ENCODE data around the gene RBPJL. TPM values are rescaled to one million over a fixed set of nuclear protein-coding genes. Genes with fewer than 3 reads are reported as not detected.

RBPJL gene
- total and polyA plus RNA-seq, 2 of the 13 experiments (the other 11 are each of a cell fraction or from before 2014, with no cell fraction given), result not detected

Other genes starting within 250 kb of the RBPJL start
- gene KCNS1, start 205.7 kb upstream of the RBPJL start, total RNA-seq (2016; rRNA removed; fragmentation: Illumina TruSeq; extraction: Trizol), result not detected in 2 replicates
- gene KCNS1, start 205.7 kb upstream of the RBPJL start, polyA plus RNA-seq (2011; rRNA removed), result 0.03 TPM in 1 of 2 replicates, not detected in the other
- not detected in 2 replicates for gene WFDC5, start 191.7 kb upstream of the RBPJL start, total RNA-seq (2016; rRNA removed; fragmentation: Illumina TruSeq; extraction: Trizol)
- gene WFDC5, start 191.7 kb upstream of the RBPJL start, polyA plus RNA-seq (2011; rRNA removed), result not detected in 2 replicates
- gene WFDC12, start 182.4 kb upstream of the RBPJL start, total RNA-seq (2016; rRNA removed; fragmentation: Illumina TruSeq; extraction: Trizol), result not detected in 2 replicates
- not detected in 2 replicates for gene WFDC12, start 182.4 kb upstream of the RBPJL start, polyA plus RNA-seq (2011; rRNA removed)
- gene PI3, start 131.9 kb upstream of the RBPJL start, total RNA-seq (2016; rRNA removed; fragmentation: Illumina TruSeq; extraction: Trizol), result 0.22 TPM in 1 of 2 replicates, not detected in the other
- not detected in 2 replicates for gene PI3, start 131.9 kb upstream of the RBPJL start, polyA plus RNA-seq (2011; rRNA removed)
- not detected in 2 replicates for gene SEMG1, start 99.8 kb upstream of the RBPJL start, total RNA-seq (2016; rRNA removed; fragmentation: Illumina TruSeq; extraction: Trizol)
- not detected in 2 replicates for gene SEMG1, start 99.8 kb upstream of the RBPJL start, polyA plus RNA-seq (2011; rRNA removed)
- gene SEMG2, start 85.5 kb upstream of the RBPJL start, total RNA-seq (2016; rRNA removed; fragmentation: Illumina TruSeq; extraction: Trizol), result not detected in 2 replicates
- not detected in 2 replicates for gene SEMG2, start 85.5 kb upstream of the RBPJL start, polyA plus RNA-seq (2011; rRNA removed)
- gene SLPI, start 52.3 kb upstream of the RBPJL start, total RNA-seq (2016; rRNA removed; fragmentation: Illumina TruSeq; extraction: Trizol), result not detected in 2 replicates
- gene SLPI, start 52.3 kb upstream of the RBPJL start, polyA plus RNA-seq (2011; rRNA removed), result 0.13 TPM in 1 of 2 replicates, not detected in the other
- not detected in 2 replicates for gene MATN4, start 1.5 kb downstream of the RBPJL start, total RNA-seq (2016; rRNA removed; fragmentation: Illumina TruSeq; extraction: Trizol)
- 0.04 TPM in 1 of 2 replicates, not detected in the other for gene MATN4, start 1.5 kb downstream of the RBPJL start, polyA plus RNA-seq (2011; rRNA removed)
- 36.0 and 65.1 TPM in 2 replicates for gene SDC4, start 41.6 kb downstream of the RBPJL start, total RNA-seq (2016; rRNA removed; fragmentation: Illumina TruSeq; extraction: Trizol)
- 49.0 and 67.2 TPM in 2 replicates for gene SDC4, start 41.6 kb downstream of the RBPJL start, polyA plus RNA-seq (2011; rRNA removed)
- 22.0 and 38.3 TPM in 2 replicates for gene SYS1, start 56.3 kb downstream of the RBPJL start, total RNA-seq (2016; rRNA removed; fragmentation: Illumina TruSeq; extraction: Trizol)
- gene SYS1, start 56.3 kb downstream of the RBPJL start, polyA plus RNA-seq (2011; rRNA removed), result 65.6 and 75.9 TPM in 2 replicates
- not detected in 2 replicates for gene TP53TG5, start 71.5 kb downstream of the RBPJL start, total RNA-seq (2016; rRNA removed; fragmentation: Illumina TruSeq; extraction: Trizol)
- 0.11 TPM in 1 of 2 replicates, not detected in the other for gene TP53TG5, start 71.5 kb downstream of the RBPJL start, polyA plus RNA-seq (2011; rRNA removed)
- gene DBNDD2, start 101.4 kb downstream of the RBPJL start, total RNA-seq (2016; rRNA removed; fragmentation: Illumina TruSeq; extraction: Trizol), result 16.7 and 19.6 TPM in 2 replicates
- 47.6 and 50.4 TPM in 2 replicates for gene DBNDD2, start 101.4 kb downstream of the RBPJL start, polyA plus RNA-seq (2011; rRNA removed)
- 26.4 and 65.9 TPM in 2 replicates for gene PIGT, start 109.3 kb downstream of the RBPJL start, total RNA-seq (2016; rRNA removed; fragmentation: Illumina TruSeq; extraction: Trizol)
- gene PIGT, start 109.3 kb downstream of the RBPJL start, polyA plus RNA-seq (2011; rRNA removed), result 74.1 and 85.7 TPM in 2 replicates
- not detected in 2 replicates for gene WFDC2, start 162.9 kb downstream of the RBPJL start, total RNA-seq (2016; rRNA removed; fragmentation: Illumina TruSeq; extraction: Trizol)
- gene WFDC2, start 162.9 kb downstream of the RBPJL start, polyA plus RNA-seq (2011; rRNA removed), result 0.13 and 0.33 TPM in 2 replicates
- gene SPINT3, start 208.8 kb downstream of the RBPJL start, total RNA-seq (2016; rRNA removed; fragmentation: Illumina TruSeq; extraction: Trizol), result not detected in 2 replicates
- gene SPINT3, start 208.8 kb downstream of the RBPJL start, polyA plus RNA-seq (2011; rRNA removed), result not detected in 2 replicates
- not detected in 2 replicates for gene WFDC6, start 232.6 kb downstream of the RBPJL start, total RNA-seq (2016; rRNA removed; fragmentation: Illumina TruSeq; extraction: Trizol)
- gene WFDC6, start 232.6 kb downstream of the RBPJL start, polyA plus RNA-seq (2011; rRNA removed), result not detected in 2 replicates
- gene EPPIN, start 240.6 kb downstream of the RBPJL start, total RNA-seq (2016; rRNA removed; fragmentation: Illumina TruSeq; extraction: Trizol), result not detected in 2 replicates
- gene EPPIN, start 240.6 kb downstream of the RBPJL start, polyA plus RNA-seq (2011; rRNA removed), result not detected in 2 replicates

All from HepG2 (cell line).